Neural progenitor cell (in vitro differentiated cells): ENCODE measurements around the gene PC. TPM values are rescaled to one million over a fixed set of nuclear protein-coding genes. Genes with fewer than 3 reads are reported as not detected.

ENCODE experiments used
- DNase-seq: peaks from one replicate; pipeline ENCODE4 v3.0.0-alpha.2; 2016; ENCODE audit warnings: low spot score
- H2AFZ ChIP-seq: fragments of 200-600 bp; sonication (generic); replicated peaks from 2 replicates; pipeline ENCODE4 v1.6.1; 2016; ENCODE audit warnings: antibody characterized with exemption
- H3F3A ChIP-seq: fragments of 200-600 bp; sonication (generic); 2 replicates; pipeline ENCODE4 v1.6.1; 2016; ENCODE audit warnings: antibody characterized with exemption, low read depth
- H3K27ac ChIP-seq: fragments of 200-600 bp; sonication (generic); 2 replicates; pipeline ENCODE4 v1.5.1; 2016; ENCODE audit warnings: mild to moderate bottlenecking
- H3K27me3 ChIP-seq: fragments of 200-600 bp; sonication (generic); 2 replicates; pipeline ENCODE4 v1.6.1; 2016; ENCODE audit warnings: mild to moderate bottlenecking, moderate library complexity
- H3K36me3 ChIP-seq: fragments of 200-600 bp; sonication (generic); 2 replicates; pipeline ENCODE4 v1.5.1; 2016
- H3K4me1 ChIP-seq: fragments of 200-600 bp; sonication (generic); 2 replicates; pipeline ENCODE4 v1.6.1; 2016; ENCODE audit warnings: mixed run types
- H3K4me2 ChIP-seq: fragments of 200-600 bp; sonication (generic); 2 replicates; pipeline ENCODE4 v1.6.1; 2016
- H3K4me3 ChIP-seq: fragments of 200-600 bp; sonication (generic); 2 replicates; pipeline ENCODE4 v1.5.1; 2016
- H3K79me2 ChIP-seq: fragments of 200-600 bp; sonication (generic); 2 replicates; pipeline ENCODE4 v1.6.1; 2016; ENCODE audit warnings: low read depth
- H3K9ac ChIP-seq: fragments of 200-600 bp; sonication (generic); 2 replicates; pipeline ENCODE4 v1.6.1; 2016
- H3K9me3 ChIP-seq: fragments of 200-600 bp; sonication (generic); 2 replicates; pipeline ENCODE4 v1.5.1; 2016; ENCODE audit warnings: low read depth
- H4K20me1 ChIP-seq: fragments of 200-600 bp; sonication (generic); 2 replicates; pipeline ENCODE4 v1.6.1; 2016; ENCODE audit warnings: low read depth
- H3K27ac Mint-ChIP-seq: 3 replicates; pipeline ENCODE4 v1.8.0; 2021; ENCODE audit warnings: mixed read lengths
- H3K27me3 Mint-ChIP-seq: 2 replicates; pipeline ENCODE4 v1.8.0; 2022; ENCODE audit warnings: low read depth, mild to moderate bottlenecking, inconsistent platforms, moderate library complexity, mixed read lengths; ENCODE audit not compliant: insufficient read depth
- H3K36me3 Mint-ChIP-seq: 3 replicates; pipeline ENCODE4 v1.8.0; 2021; ENCODE audit warnings: mixed read lengths
- H3K4me1 Mint-ChIP-seq: 3 replicates; pipeline ENCODE4 v1.8.0; 2021; ENCODE audit warnings: mixed read lengths
- H3K4me3 Mint-ChIP-seq: 3 replicates; pipeline ENCODE4 v1.8.0; 2021; ENCODE audit warnings: mild to moderate bottlenecking, moderate library complexity, mixed read lengths
- H3K9me3 Mint-ChIP-seq: 3 replicates; pipeline ENCODE4 v1.8.0; 2020; ENCODE audit warnings: mixed read lengths
- EZH2 ChIP-seq: fragments of 200-600 bp; sonication (generic); IDR thresholded peaks from 2 replicates; pipeline ENCODE4 v1.6.1; 2017; ENCODE audit warnings: antibody characterized with exemption, mild to moderate bottlenecking, moderate library complexity
- EZH2phosphoT487 ChIP-seq: fragments of 200-600 bp; sonication (generic); IDR thresholded peaks from 2 replicates; pipeline ENCODE4 v1.6.1; 2017; ENCODE audit warnings: antibody characterized with exemption
- total RNA-seq: library from RNA; depleted of rRNA; stranded (reverse); fragments of >200 nt; gene quantifications from 2 replicates; pipeline ENCODE4 v1.2.3, GENCODE V29; 2015; ENCODE audit warnings: low replicate concordance
- TF ChIP-seq, protein P1 (sequence below): fragments of 200-600 bp; sonication (generic); IDR thresholded peaks from 2 replicates; pipeline ENCODE4 v1.5.1; 2017; ENCODE audit warnings: antibody characterized with exemption, mild to moderate bottlenecking

PC gene
- total RNA-seq, 1 donor from 2014 or later = 11.4 TPM

DNA sequence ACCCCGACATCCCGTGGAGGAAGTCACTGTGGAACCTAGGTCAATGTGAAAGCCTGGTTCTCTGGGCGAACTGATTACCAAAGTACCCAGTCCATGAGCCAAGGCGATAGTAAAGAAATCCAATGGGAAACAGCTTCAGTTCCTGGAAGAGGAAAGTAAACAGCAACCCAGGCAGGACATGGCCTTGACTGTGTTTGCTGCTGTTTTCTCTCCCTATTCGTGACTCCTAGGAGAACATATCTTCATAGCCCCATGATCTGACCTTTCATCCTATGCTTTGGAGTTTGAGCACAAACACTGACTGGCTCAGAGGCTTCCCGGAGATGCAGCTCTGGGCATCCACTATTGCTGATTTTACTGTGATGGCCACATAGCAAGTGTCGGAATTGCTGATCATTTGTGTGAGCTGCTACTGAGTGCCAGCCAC lies 56.2 kb downstream of the PC start:
- Mint-ChIP-seq H3K36me3 (no peaks in the 10 kb centered on the region), H3K27ac (no peak overlapping the region), H3K9me3 (no peaks in the 10 kb centered on the region), H3K4me1 (peaks cover 26% of the 10 kb centered on the region), H3K27me3 (peaks cover 9% of the 10 kb centered on the region), H3K4me3 (no peak overlapping the region)
- H3K9me3 ChIP-seq = no peaks in the 10 kb centered on the region
- no peak overlapping the region for H3K4me3 ChIP-seq
- H3K27me3 ChIP-seq = no peaks in the 10 kb centered on the region
- TF ChIP-seq, protein P1, sequence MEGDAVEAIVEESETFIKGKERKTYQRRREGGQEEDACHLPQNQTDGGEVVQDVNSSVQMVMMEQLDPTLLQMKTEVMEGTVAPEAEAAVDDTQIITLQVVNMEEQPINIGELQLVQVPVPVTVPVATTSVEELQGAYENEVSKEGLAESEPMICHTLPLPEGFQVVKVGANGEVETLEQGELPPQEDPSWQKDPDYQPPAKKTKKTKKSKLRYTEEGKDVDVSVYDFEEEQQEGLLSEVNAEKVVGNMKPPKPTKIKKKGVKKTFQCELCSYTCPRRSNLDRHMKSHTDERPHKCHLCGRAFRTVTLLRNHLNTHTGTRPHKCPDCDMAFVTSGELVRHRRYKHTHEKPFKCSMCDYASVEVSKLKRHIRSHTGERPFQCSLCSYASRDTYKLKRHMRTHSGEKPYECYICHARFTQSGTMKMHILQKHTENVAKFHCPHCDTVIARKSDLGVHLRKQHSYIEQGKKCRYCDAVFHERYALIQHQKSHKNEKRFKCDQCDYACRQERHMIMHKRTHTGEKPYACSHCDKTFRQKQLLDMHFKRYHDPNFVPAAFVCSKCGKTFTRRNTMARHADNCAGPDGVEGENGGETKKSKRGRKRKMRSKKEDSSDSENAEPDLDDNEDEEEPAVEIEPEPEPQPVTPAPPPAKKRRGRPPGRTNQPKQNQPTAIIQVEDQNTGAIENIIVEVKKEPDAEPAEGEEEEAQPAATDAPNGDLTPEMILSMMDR = no peak
- TF ChIP-seq EZH2 (no peak), EZH2phosphoT487 (no peak)
- H3K4me1 ChIP-seq = peaks cover 18% of the 10 kb centered on the region
- H2AFZ ChIP-seq = no peak overlapping the region
- no peak overlapping the region for H3K4me2 ChIP-seq
- H3F3A ChIP-seq = peaks cover 9% of the 10 kb centered on the region
- H3K79me2 ChIP-seq = no peaks in the 10 kb centered on the region
- H3K27ac ChIP-seq = no peak overlapping the region
- H3K9ac ChIP-seq = no peak overlapping the region
- no peaks in the 10 kb centered on the region for H3K36me3 ChIP-seq
- DNase-seq = no peak
- H4K20me1 ChIP-seq = no peaks in the 10 kb centered on the region

DNA sequence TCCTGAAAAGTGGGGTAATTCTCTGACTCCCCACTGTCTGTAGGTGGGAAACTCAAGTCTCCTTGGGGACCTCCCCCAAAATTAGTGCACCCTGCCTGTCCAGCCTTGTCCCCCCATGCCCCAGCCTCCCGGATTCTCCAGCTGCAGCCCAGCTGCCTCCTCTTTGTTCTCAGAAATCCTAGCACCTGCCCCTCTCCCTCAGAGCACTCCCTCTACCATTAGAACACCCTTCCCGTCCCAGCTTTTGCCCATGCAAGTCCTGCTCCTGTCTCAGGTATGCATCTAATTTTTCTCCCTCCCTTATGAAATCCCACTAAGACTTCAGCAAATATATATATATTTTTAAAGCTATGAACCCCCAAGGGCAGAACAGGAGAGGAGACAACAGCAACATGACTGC lies 64.0 kb downstream of the PC start:
- Histone ChIP-seq H3K36me3 (no peaks in the 10 kb centered on the region), H3K9me3 (no peaks in the 10 kb centered on the region), H3K9ac (no peak overlapping the region), H3K4me2 (peak overlapping the region; percentile 56), H3K27me3 (no peaks in the 10 kb centered on the region), H3F3A (peaks cover 14% of the 10 kb centered on the region), H3K79me2 (no peaks in the 10 kb centered on the region), H3K4me3 (no peak overlapping the region), H3K27ac (no peak overlapping the region), H4K20me1 (peaks cover 15% of the 10 kb centered on the region), H3K4me1 (peaks cover 35% of the 10 kb centered on the region), H2AFZ (no peak overlapping the region)
- H3K9me3 Mint-ChIP-seq = peaks cover 2% of the 10 kb centered on the region
- no peak overlapping the region for H3K4me3 Mint-ChIP-seq
- TF ChIP-seq, protein P1 = no peak
- TF ChIP-seq EZH2 = no peak
- peaks cover 39% of the 10 kb centered on the region for H3K4me1 Mint-ChIP-seq
- DNase-seq = no peak
- peaks cover 3% of the 10 kb centered on the region for H3K27me3 Mint-ChIP-seq
- H3K36me3 Mint-ChIP-seq = no peaks in the 10 kb centered on the region
- no peak overlapping the region for H3K27ac Mint-ChIP-seq

DNA sequence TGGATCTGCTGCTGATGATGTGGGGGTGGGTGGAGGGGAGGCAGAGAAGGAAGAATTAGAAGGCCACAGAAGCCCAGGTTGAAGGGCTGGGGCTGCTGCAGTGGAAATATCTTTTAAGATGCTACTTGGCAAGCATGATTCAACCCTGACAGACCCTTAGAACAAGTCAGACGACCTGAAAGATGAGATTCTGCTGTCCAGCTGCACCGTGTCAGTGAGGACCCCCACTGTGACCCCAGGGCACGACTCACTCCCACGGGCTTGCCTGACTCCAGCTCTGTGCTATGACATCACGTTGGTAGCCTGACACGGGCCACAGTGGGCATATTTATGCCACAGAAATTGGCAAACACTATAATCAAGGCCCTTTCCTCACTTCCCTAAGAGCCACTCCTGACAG lies 65.3 kb downstream of the PC start:
- peaks cover 14% of the 10 kb centered on the region for H3F3A ChIP-seq
- peaks cover 15% of the 10 kb centered on the region for H4K20me1 ChIP-seq
- no peak overlapping the region for H3K4me3 ChIP-seq
- H3K9ac ChIP-seq = no peak overlapping the region
- no peaks in the 10 kb centered on the region for H3K36me3 ChIP-seq
- H3K4me1 ChIP-seq = peaks cover 35% of the 10 kb centered on the region
- Mint-ChIP-seq H3K27ac (no peak overlapping the region), H3K27me3 (peaks cover 6% of the 10 kb centered on the region), H3K9me3 (peaks cover 2% of the 10 kb centered on the region), H3K4me1 (peaks cover 43% of the 10 kb centered on the region), H3K36me3 (no peaks in the 10 kb centered on the region), H3K4me3 (no peak overlapping the region)
- H3K27me3 ChIP-seq = no peaks in the 10 kb centered on the region
- DNase-seq = no peak
- no peaks in the 10 kb centered on the region for H3K9me3 ChIP-seq
- H3K27ac ChIP-seq = no peak overlapping the region
- peak overlapping the region; percentile 60 for H3K4me2 ChIP-seq
- TF ChIP-seq EZH2 (no peak), EZH2phosphoT487 (no peak)
- TF ChIP-seq, protein P1 = no peak
- H3K79me2 ChIP-seq = no peaks in the 10 kb centered on the region
- H2AFZ ChIP-seq = no peak overlapping the region
